Measurements from ENCODE around the gene WDR93.

GRCh38 chr15:89656116-89656815 lies 34.3 kb upstream of the WDR93 start:
- TF ChIP-seq SNAI2 (CRISPR knock-in tag; IDR thresholded peaks at IDR 0.05) (no peak), GLIS3 (CRISPR knock-in tag; IDR thresholded peaks at IDR 0.05) (no peak), PATZ1 (CRISPR knock-in tag; IDR thresholded peaks at IDR 0.05; ENCODE audit: borderline replicate concordance) (no peak), RARB (CRISPR knock-in tag; IDR thresholded peaks at IDR 0.05) (no peak), ZFP30 (CRISPR knock-in tag; IDR thresholded peaks at IDR 0.05) (no peak), CREB5 (CRISPR knock-in tag; IDR thresholded peaks at IDR 0.05; ENCODE audit: low read depth) (no peak), OSR1 (CRISPR knock-in tag; IDR thresholded peaks at IDR 0.05) (no peak), ZNF565 (CRISPR knock-in tag; conservative IDR thresholded peaks at IDR 0.05; ENCODE audit: low read depth) (no peak), CSRNP3 (CRISPR knock-in tag; IDR thresholded peaks at IDR 0.05) (no peak), ZC3H10 (CRISPR knock-in tag; IDR thresholded peaks at IDR 0.05) (no peak), ARNTL (CRISPR knock-in tag; IDR thresholded peaks at IDR 0.05; ENCODE audit: borderline replicate concordance, low read depth) (no peak), TCF4 (CRISPR knock-in tag; IDR thresholded peaks at IDR 0.05; ENCODE audit: borderline replicate concordance) (no peak)

Data from SK-N-SH treated with all-trans-retinoic acid at 6 μM for 48 hours (cell line).